Measurements from ENCODE around the gene C19orf25. TPM values are rescaled to one million over a fixed set of nuclear protein-coding genes. Genes with fewer than 3 reads are reported as not detected.

Gene C19orf25
- polyA plus RNA-seq, 1 experiment: 14.5 TPM

DNA sequence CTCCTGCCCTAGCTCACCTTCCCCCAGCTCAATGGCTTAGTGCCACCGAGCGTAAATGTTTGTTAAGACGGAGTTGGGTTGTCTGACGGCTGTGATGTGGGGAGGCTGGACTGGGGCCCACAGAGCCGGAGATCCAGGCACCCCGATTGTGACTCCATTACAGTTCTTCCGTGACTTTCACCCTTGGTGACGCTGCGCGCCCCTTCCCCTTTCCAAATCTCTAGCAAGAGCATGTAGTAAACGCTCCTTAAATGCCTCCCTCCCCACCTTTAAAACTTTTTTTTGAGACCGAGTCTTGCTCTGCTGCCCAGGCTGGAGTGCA, 12.8 kb upstream of the C19orf25 start:
- POLR2A ChIA-PET: interaction anchor here (0.6 to 1.4 kb wide), 2 partner anchors 10 to 47 kb away, joined by 3 to 6 read pairs; no protein-coding TSS in a partner anchor
- TF ChIP-seq, protein P1, sequence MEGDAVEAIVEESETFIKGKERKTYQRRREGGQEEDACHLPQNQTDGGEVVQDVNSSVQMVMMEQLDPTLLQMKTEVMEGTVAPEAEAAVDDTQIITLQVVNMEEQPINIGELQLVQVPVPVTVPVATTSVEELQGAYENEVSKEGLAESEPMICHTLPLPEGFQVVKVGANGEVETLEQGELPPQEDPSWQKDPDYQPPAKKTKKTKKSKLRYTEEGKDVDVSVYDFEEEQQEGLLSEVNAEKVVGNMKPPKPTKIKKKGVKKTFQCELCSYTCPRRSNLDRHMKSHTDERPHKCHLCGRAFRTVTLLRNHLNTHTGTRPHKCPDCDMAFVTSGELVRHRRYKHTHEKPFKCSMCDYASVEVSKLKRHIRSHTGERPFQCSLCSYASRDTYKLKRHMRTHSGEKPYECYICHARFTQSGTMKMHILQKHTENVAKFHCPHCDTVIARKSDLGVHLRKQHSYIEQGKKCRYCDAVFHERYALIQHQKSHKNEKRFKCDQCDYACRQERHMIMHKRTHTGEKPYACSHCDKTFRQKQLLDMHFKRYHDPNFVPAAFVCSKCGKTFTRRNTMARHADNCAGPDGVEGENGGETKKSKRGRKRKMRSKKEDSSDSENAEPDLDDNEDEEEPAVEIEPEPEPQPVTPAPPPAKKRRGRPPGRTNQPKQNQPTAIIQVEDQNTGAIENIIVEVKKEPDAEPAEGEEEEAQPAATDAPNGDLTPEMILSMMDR (IDR thresholded peaks at IDR 0.05; ENCODE audit: low read depth, low read length): no peak
- DNase-seq (ENCODE audit: low read depth, low spot score): no peak
- H3K27me3 ChIP-seq (ENCODE audit: control insufficient read depth, insufficient read depth, low read length): peaks cover 11% of the 10 kb centered on the region
- no peaks in the 10 kb centered on the region; the same call in 1 of the 2 replicates for H3K9me3 ChIP-seq (ENCODE audit: control insufficient read depth, insufficient read depth, low read length)
- peak overlapping the region; percentile 62; the same call in 1 of the 2 replicates for H3K4me3 ChIP-seq (ENCODE audit: low read depth, low read length)
- CTCF ChIA-PET: no interaction called here
- H3K27ac ChIP-seq (ENCODE audit: low read depth, low read length): no peak overlapping the region

DNA sequence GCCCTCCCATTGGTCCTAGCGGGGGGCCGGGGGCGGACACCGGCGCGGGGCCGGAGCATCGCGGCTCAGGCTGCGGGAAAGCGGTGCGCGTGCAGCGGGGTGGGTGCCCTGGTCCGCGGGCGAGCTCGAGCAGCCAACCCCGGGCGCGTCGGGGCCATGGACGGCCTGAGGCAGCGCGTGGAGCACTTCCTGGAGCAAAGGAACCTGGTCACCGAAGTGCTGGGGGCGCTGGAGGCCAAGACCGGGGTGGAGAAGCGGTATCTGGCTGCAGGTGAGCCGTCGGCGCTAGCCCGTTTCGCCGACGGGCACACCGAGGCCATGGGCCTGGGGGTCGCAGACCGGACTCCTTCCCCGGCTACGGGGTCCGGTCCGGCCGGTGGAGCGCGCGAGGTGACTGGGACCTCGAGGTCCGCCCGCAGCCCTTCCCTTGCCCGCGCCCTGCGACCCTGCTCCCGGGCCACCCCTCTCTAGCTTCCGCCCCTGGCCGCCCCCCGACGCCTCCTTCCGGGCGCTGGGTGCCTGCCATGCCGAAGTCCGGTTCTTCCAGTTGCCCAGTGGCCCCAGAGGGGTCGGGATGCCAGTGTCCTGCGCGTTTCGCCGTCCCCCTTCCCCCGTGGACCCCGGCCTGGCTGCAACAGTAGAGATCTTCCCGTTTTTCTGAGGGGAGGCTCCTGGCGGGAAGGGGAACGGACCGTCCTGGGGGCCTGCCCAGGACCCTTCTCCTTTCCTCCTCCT, 12.3 kb upstream of the C19orf25 start, which contains the start of gene REEP6:
Gene REEP6 (plus strand): TSS at position 68 of the 735 bp plus-strand sequence. CDS start 89 bp downstream, at position 157.
- Histone ChIP-seq H3K9me3 (ENCODE audit: control insufficient read depth, insufficient read depth, low read length) (no peaks in the 10 kb centered on the region; the same call in 1 of the 2 replicates), H3K27me3 (ENCODE audit: control insufficient read depth, insufficient read depth, low read length) (peaks cover 9% of the 10 kb centered on the region), H3K4me3 (ENCODE audit: low read depth, low read length) (peak within 1 kb of the TSS; percentile 69), H3K27ac (ENCODE audit: low read depth, low read length) (peak within 1 kb of the TSS; percentile 39)
- TF ChIP-seq, protein P1 (IDR thresholded peaks at IDR 0.05; ENCODE audit: low read depth, low read length): no peak
- no peak for DNase-seq (ENCODE audit: low read depth, low spot score)
- POLR2A ChIA-PET: interaction anchor here (0.6 to 1.4 kb wide), 8 partner anchors 9 to 405 kb away, joined by 3 to 8 read pairs (median 6); no protein-coding TSS in a partner anchor
- CTCF ChIA-PET: no interaction called here

DNA sequence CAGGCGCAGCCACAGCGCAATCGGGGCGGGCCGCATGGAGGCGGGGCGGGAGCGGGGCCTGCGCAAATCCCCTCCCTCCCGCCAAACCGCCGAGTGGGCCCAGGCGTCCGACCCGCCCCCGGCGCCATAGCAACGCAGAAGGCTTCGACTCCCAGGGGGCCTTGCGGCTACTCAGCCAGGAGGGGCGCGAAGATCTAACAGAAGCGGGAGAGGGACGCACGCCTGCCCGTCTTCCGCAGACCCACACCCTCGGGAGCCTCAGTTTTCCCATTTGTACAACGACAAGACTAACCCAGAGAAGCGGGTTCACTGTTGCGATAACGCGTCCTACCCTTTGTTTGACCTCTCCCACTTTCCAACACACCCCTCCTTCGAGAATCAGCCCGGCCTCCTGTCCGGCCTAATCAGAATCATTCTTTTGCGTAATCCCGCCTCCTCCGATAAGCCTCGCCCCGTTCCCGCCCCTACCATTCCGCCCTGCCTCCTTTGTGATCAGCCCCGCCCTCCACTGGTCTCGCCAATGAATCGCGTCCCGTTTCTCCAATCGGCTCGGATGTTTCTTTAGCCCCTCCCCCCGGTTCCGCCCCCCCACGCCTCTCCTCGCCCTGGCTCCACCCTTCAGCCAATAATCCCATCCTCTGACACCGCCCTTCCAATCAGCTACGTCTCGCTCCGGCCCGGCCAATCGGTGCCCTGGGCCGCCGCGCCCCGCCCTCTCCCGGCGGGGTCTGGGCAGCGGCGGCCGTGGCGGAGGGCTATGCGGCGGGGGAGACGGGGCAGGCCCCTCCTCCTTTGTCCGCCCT, 11.5 kb upstream of the C19orf25 start, which contains the start of gene PCSK4:
Gene PCSK4 (minus strand): TSS at position 40 of the 803 bp plus-strand sequence. CDS start 4 bp downstream, at position 36.
- DNase-seq (ENCODE audit: low read depth, low spot score): peak; percentile 98
- CTCF ChIA-PET: interaction anchor here (0.6 kb wide), 1 partner anchor 336 kb away, joined by 6 read pairs; no protein-coding TSS in a partner anchor
- TF ChIP-seq, protein P1 (IDR thresholded peaks at IDR 0.05; ENCODE audit: low read depth, low read length): no peak
- POLR2A ChIA-PET: interaction anchor here (0.6 to 1.4 kb wide), 7 partner anchors 10 to 406 kb away, joined by 3 to 8 read pairs (median 5); no protein-coding TSS in a partner anchor
- Histone ChIP-seq H3K27ac (ENCODE audit: low read depth, low read length) (peak within 1 kb of the TSS; percentile 39), H3K4me3 (ENCODE audit: low read depth, low read length) (peak within 1 kb of the TSS; percentile 69), H3K27me3 (ENCODE audit: control insufficient read depth, insufficient read depth, low read length) (peaks cover 9% of the 10 kb centered on the region), H3K9me3 (ENCODE audit: control insufficient read depth, insufficient read depth, low read length) (no peaks in the 10 kb centered on the region; the same call in 1 of the 2 replicates)

DNA sequence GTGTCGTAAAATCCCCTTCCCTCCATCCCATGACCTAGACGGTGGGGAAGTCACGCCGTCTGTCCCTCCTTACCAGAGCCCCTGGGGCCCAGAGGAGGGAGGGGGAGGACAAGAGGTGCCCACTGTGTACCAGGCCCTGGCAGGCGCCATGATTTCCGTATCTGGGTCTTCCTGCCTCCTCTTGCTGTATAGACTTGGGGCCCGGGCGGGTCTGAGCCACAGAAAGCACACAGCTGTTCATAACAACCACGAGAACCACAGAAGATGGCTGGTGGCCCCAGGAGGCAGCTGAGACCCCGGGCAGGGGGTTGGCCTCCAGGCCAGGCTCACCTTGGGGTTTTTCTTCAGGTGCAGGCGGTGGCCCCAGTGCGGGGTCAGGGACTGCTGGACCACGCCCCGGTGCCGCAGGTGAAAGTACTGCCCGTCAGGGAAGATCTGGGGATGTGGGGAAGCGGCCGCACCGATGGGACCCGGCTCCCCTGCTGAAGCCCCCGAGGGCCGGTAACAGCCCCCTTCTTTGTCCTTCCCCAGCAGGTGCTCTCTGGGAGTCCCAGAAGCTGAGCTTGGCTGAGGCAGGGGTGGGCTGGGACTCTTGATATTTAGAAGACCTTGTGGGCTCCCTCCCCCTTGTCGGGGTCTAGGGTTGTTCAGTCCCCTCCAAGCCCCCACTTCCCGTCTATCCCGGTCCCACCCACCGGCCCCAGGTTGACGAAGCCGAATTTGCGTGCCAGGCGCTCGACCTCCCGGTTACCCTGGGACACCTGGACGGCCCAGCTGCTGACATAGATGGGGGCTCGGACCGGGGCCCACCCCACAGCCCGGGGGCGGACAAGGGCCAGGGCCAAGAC, 10.7 kb upstream of the C19orf25 start:
- Histone ChIP-seq H3K9me3 (ENCODE audit: control insufficient read depth, insufficient read depth, low read length) (no peaks in the 10 kb centered on the region; the same call in 1 of the 2 replicates), H3K4me3 (ENCODE audit: low read depth, low read length) (peak overlapping the region; percentile 69), H3K27ac (ENCODE audit: low read depth, low read length) (peak overlapping the region; percentile 11), H3K27me3 (ENCODE audit: control insufficient read depth, insufficient read depth, low read length) (peaks cover 9% of the 10 kb centered on the region)
- TF ChIP-seq, protein P1 (IDR thresholded peaks at IDR 0.05; ENCODE audit: low read depth, low read length): no peak
- no peak for DNase-seq (ENCODE audit: low read depth, low spot score)
- ChIA-PET POLR2A (no interaction called here), CTCF (no interaction called here)

Measured in AG04450 (cell line).